ENCODE data around the gene TAX1BP3.

Gene TAX1BP3

GRCh38 chr17:3658784-3659449, 9.5 kb downstream of the TAX1BP3 start:
- no peak for TF ChIP-seq CTCF (IDR thresholded peaks at IDR 0.05)
- Histone ChIP-seq H3K27ac (no peak overlapping the region), H3K4me2 (ENCODE audit: low read length) (no peak overlapping the region), H3K9ac (no peak overlapping the region), H3K4me1 (no peaks in the 10 kb centered on the region), H2AFZ (no peak overlapping the region), H3K4me3 (ENCODE audit: low read depth, low read length) (no peak overlapping the region), H3K27me3 (ENCODE audit: control insufficient read depth, insufficient read depth, low read length) (no peaks in the 10 kb centered on the region), H3K79me2 (no peaks in the 10 kb centered on the region), H3K9me3 (ENCODE audit: control insufficient read depth, low read length) (no peaks in the 10 kb centered on the region), H3K36me3 (ENCODE audit: control insufficient read depth, insufficient read depth, low read length) (no peaks in the 10 kb centered on the region)

GRCh38 chr17:3657874-3658783, 10.2 kb downstream of the TAX1BP3 start:
- H3K9me3 ChIP-seq (ENCODE audit: control insufficient read depth, low read length): no peaks in the 10 kb centered on the region
- H3K4me2 ChIP-seq (ENCODE audit: low read length): no peak overlapping the region
- H3K4me3 ChIP-seq (ENCODE audit: low read depth, low read length): no peak overlapping the region
- H2AFZ ChIP-seq: no peak overlapping the region
- TF ChIP-seq CTCF (IDR thresholded peaks at IDR 0.05): no peak
- no peaks in the 10 kb centered on the region for H3K36me3 ChIP-seq (ENCODE audit: control insufficient read depth, insufficient read depth, low read length)
- H3K9ac ChIP-seq: no peak overlapping the region
- H3K4me1 ChIP-seq: no peaks in the 10 kb centered on the region
- H3K27ac ChIP-seq: no peak overlapping the region
- H3K27me3 ChIP-seq (ENCODE audit: control insufficient read depth, insufficient read depth, low read length): no peaks in the 10 kb centered on the region
- H3K79me2 ChIP-seq: no peaks in the 10 kb centered on the region

- H3K4me3 ChIP-seq (ENCODE audit: low read depth, low read length): no peak overlapping the region
- H3K27ac ChIP-seq: no peak overlapping the region
- H2AFZ ChIP-seq: no peak overlapping the region
- no peaks in the 10 kb centered on the region for H3K79me2 ChIP-seq
- no peaks in the 10 kb centered on the region for H3K4me1 ChIP-seq
- H3K9ac ChIP-seq: no peak overlapping the region
- no peaks in the 10 kb centered on the region for H3K9me3 ChIP-seq (ENCODE audit: control insufficient read depth, low read length)
- TF ChIP-seq CTCF (IDR thresholded peaks at IDR 0.05): no peak
- H3K4me2 ChIP-seq (ENCODE audit: low read length): no peak overlapping the region
- no peaks in the 10 kb centered on the region for H3K27me3 ChIP-seq (ENCODE audit: control insufficient read depth, insufficient read depth, low read length)
- H3K36me3 ChIP-seq (ENCODE audit: control insufficient read depth, insufficient read depth, low read length): no peaks in the 10 kb centered on the region
These were observed 10.8 kb downstream of the TAX1BP3 start for GRCh38 chr17:3657588-3657869.

GRCh38 chr17:3656755-3657587, 11.4 kb downstream of the TAX1BP3 start:
- H3K36me3 ChIP-seq (ENCODE audit: control insufficient read depth, insufficient read depth, low read length): no peaks in the 10 kb centered on the region
- no peaks in the 10 kb centered on the region for H3K4me1 ChIP-seq
- no peak overlapping the region for H3K9ac ChIP-seq
- H3K27me3 ChIP-seq (ENCODE audit: control insufficient read depth, insufficient read depth, low read length): no peaks in the 10 kb centered on the region
- no peaks in the 10 kb centered on the region for H3K9me3 ChIP-seq (ENCODE audit: control insufficient read depth, low read length)
- no peak overlapping the region for H3K4me3 ChIP-seq (ENCODE audit: low read depth, low read length)
- no peak overlapping the region for H2AFZ ChIP-seq
- no peak overlapping the region for H3K4me2 ChIP-seq (ENCODE audit: low read length)
- H3K79me2 ChIP-seq: no peaks in the 10 kb centered on the region
- H3K27ac ChIP-seq: no peak overlapping the region
- TF ChIP-seq CTCF (IDR thresholded peaks at IDR 0.05): no peak
